Measurements from ENCODE around the gene DAND5.
A peak's percentile ranks its signal among the peaks of the same experiment; 100 is the strongest.
"Not testable (repeated sequence)": the region's sequence is repeated elsewhere in the genome, so short reads cannot be mapped to it uniquely, and the experiment has no call there.

Gene DAND5

DNA sequence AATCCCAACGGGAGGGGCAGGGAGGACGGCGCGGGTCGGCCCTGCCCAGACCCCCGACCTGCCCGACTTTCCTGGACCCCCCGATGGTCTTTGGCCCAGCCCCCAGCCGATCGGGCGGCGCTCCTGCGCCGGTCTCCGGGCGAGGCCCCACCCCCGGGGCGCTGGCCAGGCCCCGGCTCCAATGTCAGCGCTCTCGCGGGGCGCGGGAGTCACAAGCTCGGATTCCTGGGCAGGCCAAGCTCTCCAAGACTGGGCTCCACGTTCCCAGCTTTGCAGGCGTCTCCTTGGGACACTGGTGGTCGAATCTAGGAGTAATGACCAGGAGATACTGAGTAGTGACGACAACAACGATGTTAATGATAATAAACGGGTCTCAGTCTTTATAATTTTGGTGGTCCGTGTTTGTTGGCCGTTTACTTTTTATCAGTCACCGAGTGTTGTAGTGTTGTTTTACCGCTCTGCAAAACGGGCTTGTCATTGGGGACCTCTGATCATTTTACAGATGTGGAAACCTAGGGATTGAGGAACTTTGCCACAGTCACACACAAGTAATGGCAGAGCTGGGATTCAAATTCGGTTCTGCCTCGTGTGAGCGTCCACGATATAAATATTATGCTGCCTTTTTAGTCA, 23.2 kb upstream of the DAND5 start:
- DNase-seq, result peak; percentile 65

DNA sequence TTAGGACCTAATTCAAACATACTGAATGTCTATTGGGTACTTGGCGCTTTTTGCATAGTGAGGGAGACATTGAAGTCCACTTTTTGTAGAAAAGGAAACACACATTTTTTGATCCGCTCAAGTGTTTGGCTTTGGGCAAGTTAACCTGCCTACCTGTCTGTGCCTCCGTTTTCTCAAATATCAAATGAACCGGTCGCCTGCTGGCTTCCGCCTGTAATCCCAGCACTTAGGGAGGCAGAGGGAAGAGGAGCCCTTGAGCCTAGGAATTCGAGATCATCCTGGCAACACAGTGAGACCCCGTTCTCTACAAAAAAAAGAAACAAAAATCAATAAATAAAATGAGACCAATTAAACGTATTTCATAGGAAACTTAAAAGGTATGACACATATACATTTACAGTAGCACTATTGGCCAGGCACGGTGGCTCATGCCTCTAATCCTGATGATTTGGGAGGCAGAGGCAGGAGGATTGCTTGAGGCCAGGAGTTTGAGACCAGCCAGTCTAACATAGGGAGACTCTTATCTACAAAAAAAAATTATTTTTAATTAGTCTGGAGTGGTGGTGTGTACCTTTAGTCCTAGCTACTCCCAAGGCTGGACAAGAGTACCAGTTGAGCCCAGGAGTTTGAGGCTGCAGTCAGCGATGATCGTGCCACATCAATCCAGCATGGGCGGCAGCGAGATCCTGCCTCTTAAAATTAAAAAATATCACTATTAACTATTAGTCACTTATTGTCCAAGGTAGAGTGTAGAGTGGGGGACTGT, 22.5 kb upstream of the DAND5 start:
- no peak for DNase-seq

DNA sequence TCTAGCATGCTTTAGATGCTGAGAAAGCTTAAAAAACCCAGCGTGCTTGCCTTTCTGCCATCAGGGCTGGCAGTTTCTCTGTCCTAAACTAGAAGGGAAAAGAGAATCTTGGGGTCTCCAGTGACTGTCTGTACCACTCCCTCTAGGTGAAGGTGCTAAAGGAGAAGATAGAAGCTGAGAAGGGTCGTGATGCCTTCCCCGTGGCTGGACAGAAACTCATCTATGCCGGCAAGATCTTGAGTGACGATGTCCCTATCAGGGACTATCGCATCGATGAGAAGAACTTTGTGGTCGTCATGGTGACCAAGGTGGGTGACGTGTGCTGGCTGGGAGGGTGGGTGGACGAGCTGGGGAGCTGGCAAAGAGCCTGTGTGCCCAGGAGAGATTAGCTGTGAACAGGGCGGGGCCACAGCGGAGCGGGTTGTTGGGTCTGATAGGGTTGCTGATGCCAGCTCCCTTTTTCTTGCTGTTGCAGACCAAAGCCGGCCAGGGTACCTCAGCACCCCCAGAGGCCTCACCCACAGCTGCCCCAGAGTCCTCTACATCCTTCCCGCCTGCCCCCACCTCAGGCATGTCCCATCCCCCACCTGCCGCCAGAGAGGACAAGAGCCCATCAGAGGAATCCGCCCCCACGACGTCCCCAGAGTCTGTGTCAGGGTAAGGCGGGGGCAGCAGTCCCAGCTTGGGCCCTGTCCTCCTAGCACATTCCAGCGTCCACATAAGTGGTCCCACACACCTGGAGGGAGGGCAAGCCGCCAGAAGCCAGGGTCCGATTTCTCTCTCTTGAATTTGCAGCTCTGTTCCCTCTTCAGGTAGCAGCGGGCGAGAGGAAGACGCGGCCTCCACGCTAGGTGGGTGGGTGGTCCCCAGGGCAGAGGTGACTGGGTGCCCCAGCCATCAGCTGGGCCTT, 21.4 kb upstream of the DAND5 start:
- DNase-seq, result no peak

DNA sequence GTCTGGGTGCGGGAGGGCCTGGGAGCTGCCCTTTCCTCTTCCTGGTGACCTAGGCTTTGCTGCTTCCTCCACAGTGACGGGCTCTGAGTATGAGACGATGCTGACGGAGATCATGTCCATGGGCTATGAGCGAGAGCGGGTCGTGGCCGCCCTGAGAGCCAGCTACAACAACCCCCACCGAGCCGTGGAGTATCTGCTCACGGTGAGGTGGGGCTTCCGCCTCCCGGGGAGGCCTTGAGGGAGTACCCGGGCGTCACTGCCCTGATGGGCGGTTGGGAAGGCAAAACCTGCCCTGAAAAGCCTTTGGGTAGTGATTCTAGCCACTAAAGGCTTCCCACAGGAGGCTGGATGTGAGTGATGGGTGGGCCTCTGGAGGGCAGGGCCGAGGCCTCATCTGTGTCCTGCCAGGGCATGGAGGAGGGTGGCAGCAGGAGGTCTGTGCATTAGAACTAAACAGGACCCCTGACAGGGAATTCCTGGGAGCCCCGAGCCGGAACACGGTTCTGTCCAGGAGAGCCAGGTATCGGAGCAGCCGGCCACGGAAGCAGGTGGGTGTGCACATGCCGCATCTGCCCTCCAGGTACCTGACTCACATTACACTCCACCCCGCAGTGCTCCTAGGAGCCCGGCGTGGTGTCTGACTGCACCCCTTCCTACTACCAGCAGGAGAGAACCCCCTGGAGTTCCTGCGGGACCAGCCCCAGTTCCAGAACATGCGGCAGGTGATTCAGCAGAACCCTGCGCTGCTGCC, 20.6 kb upstream of the DAND5 start:
- DNase-seq, result no peak

DNA sequence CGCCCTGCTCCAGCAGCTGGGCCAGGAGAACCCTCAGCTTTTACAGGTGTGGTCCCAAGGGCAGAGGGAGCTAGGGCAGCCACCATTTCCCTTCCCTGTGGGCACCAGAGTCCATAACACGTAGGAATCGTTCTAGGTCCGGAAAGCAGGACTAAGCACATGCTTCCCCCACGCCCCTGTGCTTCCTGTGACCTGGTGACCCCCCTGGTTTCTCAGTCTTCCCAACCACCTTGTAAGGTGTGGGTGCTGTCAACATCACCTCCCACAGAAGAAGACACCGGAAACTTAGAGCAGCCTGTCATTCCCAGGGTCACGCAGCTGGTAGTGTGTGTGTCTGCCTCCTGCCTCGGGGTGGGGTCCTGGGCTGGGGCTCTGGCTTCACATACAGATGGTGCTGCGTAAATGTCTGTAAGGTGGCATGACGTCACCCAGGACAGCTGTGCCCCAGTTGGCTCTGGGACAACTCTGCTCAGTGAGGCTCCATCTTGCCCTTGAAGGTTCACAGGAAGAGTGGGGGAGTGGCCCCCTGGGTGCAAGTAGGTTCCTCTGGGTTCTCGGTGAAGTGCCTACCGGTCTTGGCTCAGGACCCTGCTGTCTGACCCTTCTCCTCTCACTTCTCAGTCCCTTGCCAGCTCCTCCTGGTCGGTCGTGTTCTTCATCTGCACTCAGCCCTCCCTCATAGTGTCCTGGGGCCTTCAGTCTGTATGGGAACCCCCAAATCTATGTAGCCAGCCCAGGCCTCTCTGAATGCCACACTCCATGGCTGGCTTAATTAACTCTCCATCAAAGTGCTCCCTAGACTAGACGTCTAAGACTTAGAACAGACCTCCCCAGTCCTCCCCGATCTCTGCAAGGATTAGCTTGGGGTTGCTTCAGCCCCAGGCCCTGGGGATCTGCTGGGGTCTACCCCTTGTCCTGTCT, 19.8 kb upstream of the DAND5 start:
- no peak for DNase-seq

DNA sequence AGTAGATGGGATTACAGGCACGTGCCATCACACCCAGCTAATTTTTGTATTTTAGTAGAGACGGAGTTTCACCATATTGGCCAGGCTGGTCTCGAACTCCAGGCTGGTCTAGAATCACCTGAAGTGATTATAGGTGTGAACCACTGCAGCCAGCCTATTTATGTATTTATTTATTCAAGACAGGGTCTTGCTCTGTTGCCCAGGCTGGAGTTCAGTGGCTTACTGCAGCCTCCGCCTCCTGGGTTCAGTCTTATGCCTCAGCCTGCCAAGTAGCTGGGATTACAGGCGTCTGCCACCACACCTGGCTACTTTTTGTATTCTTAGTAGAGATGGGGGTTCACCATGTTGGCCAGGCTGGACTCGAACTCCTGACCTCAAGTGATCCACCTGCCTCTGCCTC, 17.3 kb upstream of the DAND5 start:
- not testable (repeated sequence) for DNase-seq

DNA sequence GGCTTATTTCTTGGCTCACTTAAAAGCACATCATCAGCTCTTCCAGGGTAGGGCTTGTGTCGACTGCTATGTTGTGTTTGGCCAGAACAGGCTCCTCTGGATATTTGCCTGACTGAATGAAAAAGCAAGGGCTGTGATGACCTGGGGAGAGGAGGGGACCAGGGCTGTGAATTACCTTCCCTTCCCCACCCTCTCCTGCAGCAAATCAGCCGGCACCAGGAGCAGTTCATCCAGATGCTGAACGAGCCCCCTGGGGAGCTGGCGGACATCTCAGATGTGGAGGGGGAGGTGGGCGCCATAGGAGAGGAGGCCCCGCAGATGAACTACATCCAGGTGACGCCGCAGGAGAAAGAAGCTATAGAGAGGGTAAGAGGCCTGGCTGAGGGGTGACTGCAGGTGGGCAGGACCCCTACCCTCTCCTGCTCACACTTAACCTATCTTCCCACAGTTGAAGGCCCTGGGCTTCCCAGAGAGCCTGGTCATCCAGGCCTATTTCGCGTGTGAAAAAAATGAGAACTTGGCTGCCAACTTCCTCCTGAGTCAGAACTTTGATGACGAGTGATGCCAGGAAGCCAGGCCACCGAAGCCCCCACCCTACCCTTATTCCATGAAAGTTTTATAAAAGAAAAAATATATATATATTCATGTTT, 16.8 kb upstream of the DAND5 start:
- DNase-seq, result no peak

DNA sequence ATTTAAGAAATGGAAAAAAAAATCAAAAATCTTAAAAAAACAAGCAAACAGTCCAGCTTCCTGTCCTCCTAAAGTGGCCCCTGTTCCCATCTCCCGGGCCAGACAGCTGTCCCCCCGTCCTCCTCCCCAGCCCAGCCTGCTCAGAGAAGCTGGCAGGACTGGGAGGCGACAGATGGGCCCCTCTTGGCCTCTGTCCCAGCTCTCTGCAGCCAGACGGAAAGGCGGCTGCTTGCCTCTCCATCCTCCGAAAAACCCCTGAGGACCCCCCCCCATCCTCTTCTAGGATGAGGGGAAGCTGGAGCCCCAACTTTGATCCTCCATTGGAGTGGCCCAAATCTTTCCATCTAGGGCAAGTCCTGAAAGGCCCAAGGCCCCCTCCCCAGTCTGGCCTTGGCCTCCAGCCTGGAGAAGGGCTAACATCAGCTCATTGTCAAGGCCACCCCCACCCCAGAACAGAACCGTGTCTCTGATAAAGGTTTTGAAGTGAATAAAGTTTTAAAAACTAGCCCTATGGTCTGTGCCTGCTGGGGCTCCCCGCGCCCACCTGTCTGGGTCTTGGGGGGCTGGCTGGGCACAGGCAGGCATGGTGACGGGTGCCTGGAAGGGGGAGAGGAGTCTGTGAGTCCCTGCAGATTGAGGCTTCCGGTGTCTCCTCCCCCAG, 16.1 kb upstream of the DAND5 start:
- no peak for DNase-seq

DNA sequence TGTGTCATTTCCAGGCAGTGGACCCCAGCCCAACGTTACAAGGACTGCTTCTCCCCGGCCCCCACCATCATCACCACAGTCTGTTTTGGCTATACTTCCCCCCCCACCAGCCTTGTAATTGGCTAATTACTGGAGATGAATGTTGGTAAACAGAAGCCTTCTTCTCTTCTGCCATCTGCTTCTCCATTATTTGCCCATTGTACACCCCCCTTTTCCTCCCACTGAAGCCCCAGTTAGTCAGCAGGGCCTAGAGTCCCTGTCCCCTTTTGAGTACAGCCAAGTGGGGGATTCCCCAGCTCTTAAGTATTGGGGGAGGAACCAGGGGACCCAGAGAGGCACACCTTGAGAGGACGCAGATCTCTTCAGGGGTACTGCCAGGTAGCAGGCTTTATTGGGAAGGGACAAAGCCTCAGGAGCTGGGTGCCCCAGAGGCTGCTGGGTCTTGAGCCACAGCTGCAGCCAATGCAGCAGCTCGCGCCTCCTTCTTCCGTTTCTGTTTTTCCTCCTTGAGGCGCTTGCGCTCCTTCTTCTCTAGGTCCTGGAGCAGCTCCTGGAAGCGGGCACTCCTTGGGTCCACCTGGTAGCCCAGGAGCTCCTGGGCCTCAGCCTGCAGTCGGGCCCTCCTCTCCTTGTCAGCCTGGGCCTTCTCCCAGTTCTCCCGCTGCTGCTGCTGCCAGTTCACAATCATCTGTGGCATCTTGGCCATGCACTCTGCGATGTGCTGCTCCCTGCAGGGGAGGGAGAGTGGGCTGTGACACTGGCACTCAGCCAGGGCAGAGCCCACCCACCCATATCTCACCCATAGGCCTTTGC, 15.4 kb upstream of the DAND5 start:
- no peak for DNase-seq

DNA sequence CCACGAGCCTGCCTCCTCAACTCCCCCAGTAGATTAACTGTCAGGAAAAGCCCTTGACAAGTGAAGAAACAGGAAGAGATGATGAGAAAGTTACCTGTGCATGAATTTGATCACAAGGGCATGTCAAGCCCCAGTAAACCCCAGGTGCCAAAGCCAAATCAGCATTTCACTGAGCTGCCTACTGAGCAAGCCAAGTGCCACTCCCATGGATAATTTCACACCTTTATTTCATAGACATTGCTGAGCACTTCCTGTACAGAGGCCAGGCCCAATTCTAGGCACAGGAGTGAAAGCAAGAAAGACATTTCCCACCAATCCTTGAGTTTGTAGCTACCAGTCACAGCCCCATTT, 14.8 kb upstream of the DAND5 start:
- no peak for DNase-seq

DNA sequence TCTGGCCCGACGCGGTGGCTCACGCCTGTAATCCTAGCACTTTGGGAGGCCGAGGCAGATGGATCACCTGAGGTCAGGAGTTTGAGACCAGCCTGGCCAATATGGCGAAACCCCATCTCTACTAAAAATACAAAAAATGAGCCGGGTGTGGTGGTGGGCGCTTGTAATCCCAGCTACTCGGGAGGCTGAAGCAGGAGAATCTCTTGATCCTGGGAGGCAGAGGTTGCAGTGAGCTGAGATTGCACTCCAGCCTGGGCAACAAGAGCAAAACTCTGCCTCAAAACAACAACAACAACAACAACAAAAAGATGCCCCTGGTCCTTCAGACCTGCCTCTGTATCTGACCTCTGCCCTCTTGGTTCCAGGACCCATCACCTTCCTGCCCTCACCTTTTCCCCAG, 13.8 kb upstream of the DAND5 start:
- DNase-seq, result not testable (repeated sequence)

DNA sequence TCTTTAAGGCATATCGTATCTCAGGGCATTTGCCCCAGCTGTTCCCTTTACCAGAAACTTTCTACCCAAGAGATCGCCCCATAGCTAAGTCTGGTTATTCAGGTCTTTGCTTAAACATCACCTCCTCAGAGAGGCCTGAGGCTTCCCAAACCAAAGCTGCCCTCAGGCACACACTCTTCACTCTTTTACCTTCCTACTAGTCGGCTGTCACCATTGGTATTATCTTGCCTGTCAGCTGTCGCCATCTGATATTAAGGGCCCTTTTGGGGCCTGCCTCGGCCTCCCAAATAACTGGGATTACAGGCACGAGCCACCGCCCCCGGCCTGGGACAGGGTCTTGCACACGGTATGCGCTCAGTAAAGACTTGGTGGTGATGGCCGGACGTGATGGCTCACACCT, 13.4 kb upstream of the DAND5 start:
- DNase-seq, result no peak

DNA sequence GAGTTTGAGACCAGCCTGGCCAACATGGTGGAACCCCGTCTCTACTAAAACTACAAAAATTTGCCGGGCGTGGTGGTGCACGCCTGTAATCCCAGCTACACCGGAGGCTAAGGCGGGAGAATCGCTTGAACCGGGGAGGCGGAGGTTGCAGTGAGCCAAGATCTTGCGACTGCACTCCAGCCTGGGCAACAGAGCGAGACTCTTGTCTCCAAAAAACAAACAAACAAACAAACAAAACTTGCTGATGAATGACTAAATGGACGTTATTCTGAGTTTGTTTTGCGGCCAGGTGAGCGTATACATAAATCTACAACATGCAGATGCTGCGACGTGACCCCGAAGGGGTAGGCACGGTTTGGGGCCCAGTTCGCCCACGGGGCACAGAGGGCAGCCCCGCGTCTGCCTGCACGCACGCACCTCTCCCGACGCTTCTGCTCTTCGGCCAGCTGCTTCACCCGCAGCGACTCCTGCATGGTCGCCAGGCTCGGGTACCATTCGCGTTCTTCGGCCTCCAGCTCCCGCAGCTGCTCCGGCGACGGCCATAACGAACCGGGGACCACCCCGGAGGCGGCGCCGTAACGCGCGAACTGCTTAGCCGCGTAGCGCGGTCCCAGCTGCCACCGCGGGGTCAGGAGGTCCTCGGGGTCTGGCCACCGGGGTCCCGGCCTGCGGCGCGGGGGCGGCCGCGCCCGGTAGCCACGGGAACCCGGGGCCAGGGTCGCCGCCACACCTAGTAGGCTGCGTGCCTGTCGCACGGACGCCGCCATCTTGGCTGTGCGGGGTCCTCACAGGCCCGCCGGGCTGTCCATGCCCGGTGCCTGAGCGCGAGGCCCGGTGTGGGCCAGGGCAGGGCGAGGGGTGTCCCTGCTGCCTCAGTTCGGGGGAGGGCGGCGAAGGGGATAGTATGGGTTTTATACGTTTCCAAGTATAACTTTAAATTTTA, 12.7 kb upstream of the DAND5 start, which contains the start of gene GADD45GIP1:
GADD45GIP1 (minus strand) TSS at position 778 of the 943 bp plus-strand sequence; CDS start at position 767, 11 bp downstream.
- DNase-seq, result peak; percentile 89

DNA sequence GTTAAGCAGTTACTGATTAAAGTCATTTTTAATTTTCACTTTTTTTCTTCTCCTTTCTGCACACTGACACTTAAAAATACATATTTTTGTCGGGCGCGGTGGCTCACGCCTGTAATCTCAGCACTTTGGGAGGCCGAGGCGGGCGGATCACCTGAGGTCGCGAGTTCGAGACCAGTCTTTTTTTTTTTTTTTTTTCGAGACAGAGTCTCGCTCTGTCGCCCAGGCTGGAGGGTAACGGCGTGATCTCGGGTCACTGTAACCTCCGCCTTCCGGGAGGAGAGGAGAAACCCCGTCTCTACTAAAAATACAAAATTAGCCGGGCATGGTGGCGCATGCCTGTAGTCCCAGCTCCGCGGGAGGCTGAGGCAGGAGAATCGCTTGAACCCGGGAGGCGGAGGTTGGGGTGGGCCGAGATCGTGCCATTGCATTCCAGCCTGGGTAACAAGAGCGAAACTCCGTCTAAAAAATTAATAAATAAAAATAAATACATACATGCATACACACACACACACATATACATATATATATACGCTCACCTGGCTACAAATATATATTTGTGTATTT, 11.9 kb upstream of the DAND5 start:
- not testable (repeated sequence) for DNase-seq

DNA sequence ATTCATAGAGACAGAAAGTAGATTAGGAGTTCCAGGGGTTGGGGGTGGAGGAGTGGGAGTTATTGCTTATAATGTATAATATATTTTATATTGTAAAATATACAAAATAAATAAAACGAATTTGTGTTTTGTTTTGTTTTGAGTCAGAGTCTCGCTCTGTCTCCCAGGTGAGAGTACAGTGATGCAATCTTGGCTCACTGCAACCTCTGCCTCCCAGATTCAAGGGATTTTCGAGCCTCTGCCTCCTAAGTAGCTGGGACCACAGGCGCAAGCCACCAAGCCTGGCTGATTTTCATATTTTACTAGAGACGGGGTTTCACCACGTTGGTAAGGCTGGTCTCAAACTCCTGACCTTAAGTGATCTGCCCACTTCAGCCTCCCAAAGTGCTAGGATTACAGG, 9.9 kb upstream of the DAND5 start:
- no peak for DNase-seq

DNA sequence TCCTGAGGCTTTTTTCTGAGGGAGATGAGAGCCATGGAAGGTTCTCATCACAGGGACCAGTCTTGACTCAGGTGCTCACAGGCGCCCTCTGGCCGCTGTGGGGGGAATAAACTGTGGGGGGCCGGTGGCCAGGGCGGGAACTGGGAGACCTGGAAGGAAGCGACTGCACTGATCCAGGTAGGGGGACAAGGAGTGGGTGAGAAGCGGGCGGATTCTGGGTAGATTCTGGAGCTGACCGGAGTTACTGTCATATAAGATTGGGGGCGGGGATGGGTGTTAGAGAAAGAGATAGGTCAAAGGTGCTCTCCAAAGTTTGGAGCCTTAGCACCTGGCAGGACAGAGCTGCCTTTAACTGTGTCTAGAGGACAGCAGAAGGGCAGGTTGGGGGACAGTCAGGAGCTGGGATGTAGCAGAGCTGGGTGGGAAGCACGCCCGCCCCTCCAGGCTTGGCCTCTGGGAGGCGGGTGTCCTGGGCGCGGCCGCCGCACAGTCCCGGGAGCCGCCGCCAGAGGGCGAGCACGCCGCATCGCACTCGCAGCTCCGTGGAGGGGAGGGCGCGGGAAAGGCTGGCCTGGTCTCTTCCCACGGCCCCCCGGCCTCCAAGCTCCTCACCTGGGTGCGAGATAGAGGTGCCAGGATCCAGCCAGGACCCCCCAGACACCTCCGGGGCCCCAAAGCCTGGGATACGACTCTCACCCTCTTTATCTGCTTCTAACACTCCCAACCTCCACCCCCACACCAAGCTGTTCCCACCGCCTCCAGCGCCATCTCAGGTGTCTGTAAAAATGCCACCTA, 4.2 kb upstream of the DAND5 start:
- peak; percentile 85 for DNase-seq

DNA sequence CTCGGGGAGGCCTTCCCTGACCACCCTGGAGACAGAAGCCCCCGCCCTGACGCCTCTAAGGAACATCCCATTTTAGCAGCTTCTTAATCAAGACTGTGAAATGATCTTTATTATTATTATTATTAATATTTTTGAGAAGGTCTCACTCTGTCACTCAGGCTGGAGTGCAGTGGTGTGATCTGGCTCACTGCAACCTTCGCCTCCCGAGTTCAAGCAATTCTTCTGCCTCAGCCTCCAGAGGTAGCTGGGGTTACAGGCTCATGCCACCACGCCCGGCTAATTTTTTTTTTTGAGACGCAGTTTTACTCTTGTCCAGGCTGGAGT, 3.6 kb upstream of the DAND5 start:
- DNase-seq, result no peak

DNA sequence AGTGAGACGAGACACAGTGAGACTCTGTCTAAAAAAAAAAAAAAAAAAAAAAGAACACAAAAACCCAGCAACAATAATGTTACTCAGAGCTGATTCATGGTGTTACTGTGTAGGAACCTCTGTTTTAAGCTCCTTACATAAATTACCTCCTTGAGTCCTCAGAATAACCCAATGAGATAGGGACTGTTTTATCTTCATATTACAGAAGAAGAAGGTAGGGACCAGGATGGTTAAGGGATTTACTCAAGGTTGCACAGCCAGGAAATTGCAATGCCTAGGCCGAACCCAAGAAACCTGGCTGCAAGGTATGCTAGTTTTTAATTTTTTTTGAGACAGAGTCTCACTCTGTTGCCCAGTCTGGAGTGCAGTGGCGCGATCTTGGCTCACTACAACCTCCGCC, 1.5 kb upstream of the DAND5 start:
- DNase-seq, result no peak
